Smooth muscle cell (in vitro differentiated cells): ENCODE measurements around the gene ESYT1. TPM values are rescaled to one million over a fixed set of nuclear protein-coding genes. Genes with fewer than 3 reads are reported as not detected.

Source experiments
- DNase-seq: peaks from one replicate; lab custom pipeline; 2025; ENCODE audit not compliant: unreplicated experiment; lab: John Stamatoyannopoulos, UW
- H2AFZ ChIP-seq: fragments of 200-600 bp; sonication (generic); 2 replicates; pipeline ENCODE4 v1.6.0; 2016; ENCODE audit warnings: antibody characterized with exemption, low read depth, mild to moderate bottlenecking
- H3F3A ChIP-seq: fragments of 200-600 bp; sonication (generic); 2 replicates; pipeline ENCODE4 v1.6.0; 2017; ENCODE audit warnings: antibody characterized with exemption, low read depth
- H3K27ac ChIP-seq: fragments of 200-600 bp; sonication (generic); 2 replicates; pipeline ENCODE4 v1.5.1; 2016; ENCODE audit warnings: low read depth, mild to moderate bottlenecking
- H3K27me3 ChIP-seq: fragments of 200-600 bp; sonication (generic); 2 replicates; pipeline ENCODE4 v1.6.1; 2016; ENCODE audit warnings: low read depth, mild to moderate bottlenecking
- H3K36me3 ChIP-seq: fragments of 200-600 bp; sonication (generic); 2 replicates; pipeline ENCODE4 v1.5.1; 2016; ENCODE audit warnings: low read depth
- H3K4me1 ChIP-seq: fragments of 200-600 bp; sonication (generic); 2 replicates; pipeline ENCODE4 v1.5.1; 2016; ENCODE audit warnings: low read depth
- H3K4me2 ChIP-seq: fragments of 200-600 bp; sonication (generic); 2 replicates; pipeline ENCODE4 v1.6.0; 2016; ENCODE audit warnings: mild to moderate bottlenecking
- H3K4me3 ChIP-seq: fragments of 200-600 bp; sonication (generic); 2 replicates; pipeline ENCODE4 v1.5.1; 2016; ENCODE audit warnings: mild to moderate bottlenecking
- H3K79me2 ChIP-seq: fragments of 200-600 bp; sonication (generic); 2 replicates; pipeline ENCODE4 v1.6.0; 2016; ENCODE audit warnings: low read depth, mild to moderate bottlenecking
- H3K9ac ChIP-seq: fragments of 200-600 bp; sonication (generic); 2 replicates; pipeline ENCODE4 v1.6.0; 2016; ENCODE audit warnings: low read depth
- H3K9me3 ChIP-seq: fragments of 200-600 bp; sonication (generic); replicated peaks from 2 replicates; pipeline ENCODE4 v1.5.1; 2016; ENCODE audit warnings: low read depth
- H4K20me1 ChIP-seq: fragments of 200-600 bp; sonication (generic); 2 replicates; pipeline ENCODE4 v1.6.0; 2016; ENCODE audit warnings: low read depth
- WGBS: methylation state at CpG from one replicate; pipeline ENCODE4 v1.1.7; 2016; ENCODE audit warnings: low lambda C conversion rate; 5-methylcytosine and 5-hydroxymethylcytosine counted together
- polyA plus RNA-seq: library from polyadenylated mRNA; unstranded; fragments of >200 nt; fragmentation: Nextera tagmentation; extraction: Ambion mirVana; gene quantifications from 2 replicates; pipeline ENCODE4 v1.2.1, GENCODE V29; 2016
- total RNA-seq: library from RNA; depleted of rRNA; stranded (reverse); fragments of >200 nt; gene quantifications from 2 replicates; pipeline ENCODE4 v1.2.3, GENCODE V29; 2014
- TF ChIP-seq, protein P1 (sequence below): fragments of 200-600 bp; sonication (generic); IDR thresholded peaks from 2 replicates; pipeline ENCODE4 v1.5.1; 2017; ENCODE audit warnings: borderline replicate concordance, mild to moderate bottlenecking, antibody characterized with exemption; ENCODE audit not compliant: insufficient read depth, poor library complexity, severe bottlenecking

The ESYT1 gene
- total and polyA plus RNA-seq, 2 experiments from 2014 or later = 69.5 to 76.0 TPM

DNA sequence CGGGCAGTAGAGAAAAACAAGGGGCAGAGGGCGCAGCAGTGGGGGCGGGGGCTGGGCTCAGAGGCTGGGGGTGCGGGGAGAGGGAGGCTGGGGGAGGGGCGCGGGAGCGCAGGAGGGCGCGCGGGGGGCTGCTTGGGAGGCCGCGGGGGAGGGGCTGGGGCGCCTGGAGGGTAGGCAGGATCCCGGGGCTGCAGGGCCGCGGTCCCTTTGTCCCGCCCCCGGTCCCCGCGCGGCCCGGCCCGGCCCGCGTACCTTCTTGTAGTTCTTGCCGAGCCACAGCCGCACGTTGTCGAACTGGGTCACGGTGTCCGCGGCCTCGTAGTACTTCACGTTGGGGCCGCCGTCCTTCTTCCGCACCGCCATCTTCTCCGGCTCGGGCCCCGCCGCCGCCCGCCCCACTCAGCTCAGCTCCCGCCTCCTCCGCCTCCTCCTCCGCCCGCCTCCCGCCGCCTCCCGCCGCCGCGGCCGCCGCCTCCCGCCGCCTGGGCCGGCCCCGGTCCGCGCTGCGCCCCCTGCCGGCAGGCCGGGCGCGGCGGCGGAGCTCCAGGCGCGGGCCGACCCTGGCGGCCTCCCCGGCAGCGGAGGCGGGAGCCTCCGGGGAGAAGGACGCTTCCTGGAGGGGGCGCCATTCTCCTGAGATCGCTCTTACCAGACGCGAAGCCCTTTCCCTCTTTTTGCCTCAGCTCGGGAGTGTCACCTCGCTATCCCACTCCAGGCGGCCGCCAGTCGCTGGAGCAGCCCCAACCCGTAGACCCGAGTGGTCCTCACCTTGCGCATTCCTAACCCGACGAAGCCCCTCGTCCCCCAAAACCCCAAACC is 61.2 kb downstream of the ESYT1 start, which contains the start of gene SMARCC2:
Gene SMARCC2, minus strand, starts transcription at position 385 of the 819 bp plus-strand sequence. Its CDS starts 22 bp downstream, at position 363.
- 0% methylated on average over 26 of the region's 93 CpGs for WGBS
- Histone ChIP-seq H3K36me3 (peaks cover 6% of the 10 kb centered on the region), H3K79me2 (peaks cover 31% of the 10 kb centered on the region), H3F3A (peaks cover 3% of the 10 kb centered on the region), H3K4me2 (peak within 1 kb of the TSS; percentile 97), H3K4me1 (peaks cover 7% of the 10 kb centered on the region), H3K9ac (peak within 1 kb of the TSS; percentile 82), H3K27ac (peak within 1 kb of the TSS; percentile 75), H3K27me3 (no peaks in the 10 kb centered on the region), H3K4me3 (peak within 1 kb of the TSS; percentile 92), H4K20me1 (peaks cover 20% of the 10 kb centered on the region), H2AFZ (peak within 1 kb of the TSS; percentile 96), H3K9me3 (no peaks in the 10 kb centered on the region)
- peak; percentile 72 for DNase-seq
- TF ChIP-seq, protein P1, sequence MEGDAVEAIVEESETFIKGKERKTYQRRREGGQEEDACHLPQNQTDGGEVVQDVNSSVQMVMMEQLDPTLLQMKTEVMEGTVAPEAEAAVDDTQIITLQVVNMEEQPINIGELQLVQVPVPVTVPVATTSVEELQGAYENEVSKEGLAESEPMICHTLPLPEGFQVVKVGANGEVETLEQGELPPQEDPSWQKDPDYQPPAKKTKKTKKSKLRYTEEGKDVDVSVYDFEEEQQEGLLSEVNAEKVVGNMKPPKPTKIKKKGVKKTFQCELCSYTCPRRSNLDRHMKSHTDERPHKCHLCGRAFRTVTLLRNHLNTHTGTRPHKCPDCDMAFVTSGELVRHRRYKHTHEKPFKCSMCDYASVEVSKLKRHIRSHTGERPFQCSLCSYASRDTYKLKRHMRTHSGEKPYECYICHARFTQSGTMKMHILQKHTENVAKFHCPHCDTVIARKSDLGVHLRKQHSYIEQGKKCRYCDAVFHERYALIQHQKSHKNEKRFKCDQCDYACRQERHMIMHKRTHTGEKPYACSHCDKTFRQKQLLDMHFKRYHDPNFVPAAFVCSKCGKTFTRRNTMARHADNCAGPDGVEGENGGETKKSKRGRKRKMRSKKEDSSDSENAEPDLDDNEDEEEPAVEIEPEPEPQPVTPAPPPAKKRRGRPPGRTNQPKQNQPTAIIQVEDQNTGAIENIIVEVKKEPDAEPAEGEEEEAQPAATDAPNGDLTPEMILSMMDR = peak; percentile 78

DNA sequence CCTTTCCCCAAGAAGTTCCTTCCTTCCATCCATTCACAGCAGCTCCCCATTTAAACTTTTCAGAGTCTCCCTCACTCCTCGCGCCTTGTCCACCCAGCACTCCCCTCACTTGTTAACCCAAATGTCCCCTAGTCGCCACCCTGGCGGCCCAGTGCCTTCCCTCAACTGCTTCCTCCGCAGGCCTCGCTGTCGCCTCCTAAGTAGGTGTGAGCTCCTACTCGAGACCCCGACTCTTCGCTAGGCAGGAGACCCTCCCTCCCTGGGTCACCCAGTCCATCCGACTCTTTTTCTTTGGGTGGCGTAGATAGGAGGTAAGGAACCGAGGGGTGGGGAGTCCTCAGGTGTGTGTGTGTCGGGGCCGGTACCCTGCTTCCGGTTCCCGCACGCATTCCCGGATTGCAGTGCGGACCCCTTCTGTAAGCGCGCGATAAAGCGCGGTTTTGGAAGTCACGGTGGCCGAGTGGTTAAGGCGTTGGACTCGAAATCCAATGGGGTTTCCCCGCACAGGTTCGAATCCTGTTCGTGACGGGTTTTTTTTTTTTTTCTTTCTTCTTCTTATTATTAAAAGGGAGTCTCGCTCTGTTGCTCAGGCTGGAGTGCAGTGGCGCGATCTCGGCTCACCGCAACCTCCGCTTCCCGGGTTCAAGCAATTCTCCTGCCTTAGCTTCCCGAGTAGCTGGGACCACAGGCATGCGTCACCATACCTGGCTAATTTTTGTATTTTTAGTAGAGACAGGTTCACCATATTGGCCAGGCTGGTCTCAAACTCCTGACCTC is 62.0 kb downstream of the ESYT1 start:
- TF ChIP-seq, protein P1 = no peak
- H4K20me1 ChIP-seq = peaks cover 20% of the 10 kb centered on the region
- peaks cover 7% of the 10 kb centered on the region for H3K4me1 ChIP-seq
- peak overlapping the region; percentile 96 for H2AFZ ChIP-seq
- peak overlapping the region; percentile 75 for H3K27ac ChIP-seq
- peak overlapping the region; percentile 92 for H3K4me3 ChIP-seq
- 2% methylated on average over 42 of the region's 42 CpGs for WGBS
- H3K9me3 ChIP-seq = no peaks in the 10 kb centered on the region
- peaks cover 3% of the 10 kb centered on the region for H3F3A ChIP-seq
- peak overlapping the region; percentile 97 for H3K4me2 ChIP-seq
- peak overlapping the region; percentile 77 for H3K9ac ChIP-seq
- H3K79me2 ChIP-seq = peaks cover 31% of the 10 kb centered on the region
- H3K36me3 ChIP-seq = no peaks in the 10 kb centered on the region
- no peaks in the 10 kb centered on the region for H3K27me3 ChIP-seq
- peak; percentile 69 for DNase-seq

DNA sequence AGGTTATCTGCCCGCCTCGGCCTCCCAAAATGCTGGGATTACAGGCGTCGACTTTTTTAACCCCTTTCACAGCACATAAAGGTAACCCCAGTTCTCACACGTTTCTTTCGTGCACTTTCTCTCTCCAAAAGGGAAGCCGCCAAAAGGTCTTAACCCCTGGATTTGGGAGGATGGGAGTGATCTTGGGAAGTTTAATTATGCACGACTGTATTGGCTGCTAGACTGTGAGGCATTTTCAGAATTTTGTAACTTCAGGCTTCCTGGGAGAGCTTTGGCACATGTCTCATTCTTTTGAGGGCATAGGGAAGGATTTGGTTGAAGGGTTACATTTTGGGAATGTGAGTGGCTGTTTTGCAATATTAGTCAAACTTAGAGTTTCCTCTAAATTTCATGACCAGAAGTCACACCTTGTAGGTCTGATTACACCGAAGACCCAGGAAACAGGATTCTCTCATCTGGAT is 62.7 kb downstream of the ESYT1 start:
- Histone ChIP-seq H4K20me1 (peaks cover 20% of the 10 kb centered on the region), H3K79me2 (peaks cover 30% of the 10 kb centered on the region), H3K4me1 (peaks cover 7% of the 10 kb centered on the region), H2AFZ (no peak overlapping the region), H3K9ac (no peak overlapping the region), H3F3A (peaks cover 3% of the 10 kb centered on the region), H3K27me3 (no peaks in the 10 kb centered on the region), H3K36me3 (no peaks in the 10 kb centered on the region), H3K9me3 (no peaks in the 10 kb centered on the region), H3K27ac (peak overlapping the region; percentile 5), H3K4me3 (peak overlapping the region; percentile 92), H3K4me2 (peak overlapping the region; percentile 97)
- WGBS = 30% methylated on average over 9 of the region's 9 CpGs
- TF ChIP-seq, protein P1 = no peak
- no peak for DNase-seq
